Epithelial cell of prostate (primary cell): ENCODE data around the gene GTF3C2.
A peak's percentile ranks its signal among the peaks of the same experiment; 100 is the strongest.
"Not testable (repeated sequence)": the region's sequence is repeated elsewhere in the genome, so short reads cannot be mapped to it uniquely, and the experiment has no call there.

ENCODE experiments used
- DNase-seq: peaks from one replicate; pipeline ENCODE4 v3.0.0-alpha.2; 2011; ENCODE audit warnings: low read depth, low spot score
- H3K27ac ChIP-seq: fragments of 450-650 bp; 2 replicates; pipeline ENCODE4 v1.5.1; 2017; ENCODE audit warnings: mild to moderate bottlenecking

Gene GTF3C2

GRCh38 chr2:27322766-27323595 is 33.6 kb downstream of the GTF3C2 start, which contains the start of gene MPV17:
TSS of gene MPV17 (minus strand) at chr2:27323097. CDS start at chr2:27322517, 580 bp downstream.
- DNase-seq = peak; percentile 74
- peak within 1 kb of the TSS; percentile 70 for H3K27ac ChIP-seq

GRCh38 chr2:27322301-27322765 is 34.2 kb downstream of the GTF3C2 start:
- no peak for DNase-seq

GRCh38 chr2:27320958-27321543 is 35.5 kb downstream of the GTF3C2 start:
- peak overlapping the region; percentile 70 for H3K27ac ChIP-seq
- DNase-seq = peak; percentile 91

More at GRCh38 chr2:27322301-27322765, 34.2 kb downstream of the GTF3C2 start:
- H3K27ac ChIP-seq = peak overlapping the region; percentile 70

GRCh38 chr2:27319839-27320238 is 36.7 kb downstream of the GTF3C2 start:
- DNase-seq = not testable (repeated sequence)

GRCh38 chr2:27316655-27317412 is 39.7 kb downstream of the GTF3C2 start:
- H3K27ac ChIP-seq = no peak overlapping the region

More at GRCh38 chr2:27319839-27320238, 36.7 kb downstream of the GTF3C2 start:
- H3K27ac ChIP-seq = not testable (repeated sequence)

GRCh38 chr2:27315122-27315521 is 41.4 kb downstream of the GTF3C2 start:
- no peak for DNase-seq
- no peak overlapping the region for H3K27ac ChIP-seq

More at GRCh38 chr2:27316655-27317412, 39.7 kb downstream of the GTF3C2 start:
- DNase-seq = no peak

- H3K27ac ChIP-seq = no peak overlapping the region
- no peak for DNase-seq
Measured at GRCh38 chr2:27314709-27315108, 41.9 kb downstream of the GTF3C2 start.

GRCh38 chr2:27313882-27314645 is 42.5 kb downstream of the GTF3C2 start:
- DNase-seq = no peak
- H3K27ac ChIP-seq = no peak overlapping the region

GRCh38 chr2:27312152-27312551 is 44.4 kb downstream of the GTF3C2 start:
- no peak for DNase-seq
- H3K27ac ChIP-seq = no peak overlapping the region

- no peak overlapping the region for H3K27ac ChIP-seq
- no peak for DNase-seq
Measured at GRCh38 chr2:27309651-27310050, 46.9 kb downstream of the GTF3C2 start.

- no peak for DNase-seq
Measured at GRCh38 chr2:27308359-27308881, 48.1 kb downstream of the GTF3C2 start, which contains the start of gene UCN. TSS of gene UCN (minus strand) at chr2:27308445. CDS start at chr2:27307895, 550 bp downstream.

GRCh38 chr2:27307545-27308358 is 48.8 kb downstream of the GTF3C2 start:
- no peak for DNase-seq
- no peak overlapping the region for H3K27ac ChIP-seq

More at GRCh38 chr2:27308359-27308881, 48.1 kb downstream of the GTF3C2 start, which contains the start of gene UCN:
- no peak within 1 kb of the TSS for H3K27ac ChIP-seq

GRCh38 chr2:27307287-27307544 is 49.3 kb downstream of the GTF3C2 start:
- no peak overlapping the region for H3K27ac ChIP-seq
- no peak for DNase-seq

GRCh38 chr2:27306573-27307286 is 49.8 kb downstream of the GTF3C2 start:
- no peak overlapping the region for H3K27ac ChIP-seq
- no peak for DNase-seq

- no peak for DNase-seq
- H3K27ac ChIP-seq = no peak overlapping the region
Measured at GRCh38 chr2:27306136-27306535, 50.4 kb downstream of the GTF3C2 start.

GRCh38 chr2:27305516-27305915 is 51.0 kb downstream of the GTF3C2 start:
- no peak for DNase-seq
- no peak overlapping the region for H3K27ac ChIP-seq

- no peak for DNase-seq
- no peak overlapping the region for H3K27ac ChIP-seq
Measured at GRCh38 chr2:27304488-27305240, 51.9 kb downstream of the GTF3C2 start.
